ENCODE measurements around the gene LRMDA.

DNA sequence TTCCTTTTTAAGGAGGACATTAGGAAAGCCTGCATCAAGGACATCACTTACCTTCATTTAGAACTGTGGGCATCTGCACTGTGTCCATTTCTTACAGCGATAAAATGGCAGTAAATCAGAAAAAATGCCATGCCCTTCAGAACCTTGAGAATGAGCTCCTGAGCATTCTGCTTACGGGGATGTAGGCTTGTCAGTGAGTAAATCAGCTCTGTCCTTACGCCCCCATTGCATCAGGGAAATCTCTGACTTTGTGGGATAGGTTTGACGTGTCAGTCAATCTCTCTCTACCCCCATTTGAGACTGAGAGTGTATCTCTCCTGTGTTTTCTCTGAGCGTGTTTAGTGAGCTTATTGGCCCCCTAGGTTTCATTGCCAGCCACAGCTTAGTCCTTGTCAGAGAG, 837.1 kb downstream of the LRMDA start:
- TF ChIP-seq, protein P1, sequence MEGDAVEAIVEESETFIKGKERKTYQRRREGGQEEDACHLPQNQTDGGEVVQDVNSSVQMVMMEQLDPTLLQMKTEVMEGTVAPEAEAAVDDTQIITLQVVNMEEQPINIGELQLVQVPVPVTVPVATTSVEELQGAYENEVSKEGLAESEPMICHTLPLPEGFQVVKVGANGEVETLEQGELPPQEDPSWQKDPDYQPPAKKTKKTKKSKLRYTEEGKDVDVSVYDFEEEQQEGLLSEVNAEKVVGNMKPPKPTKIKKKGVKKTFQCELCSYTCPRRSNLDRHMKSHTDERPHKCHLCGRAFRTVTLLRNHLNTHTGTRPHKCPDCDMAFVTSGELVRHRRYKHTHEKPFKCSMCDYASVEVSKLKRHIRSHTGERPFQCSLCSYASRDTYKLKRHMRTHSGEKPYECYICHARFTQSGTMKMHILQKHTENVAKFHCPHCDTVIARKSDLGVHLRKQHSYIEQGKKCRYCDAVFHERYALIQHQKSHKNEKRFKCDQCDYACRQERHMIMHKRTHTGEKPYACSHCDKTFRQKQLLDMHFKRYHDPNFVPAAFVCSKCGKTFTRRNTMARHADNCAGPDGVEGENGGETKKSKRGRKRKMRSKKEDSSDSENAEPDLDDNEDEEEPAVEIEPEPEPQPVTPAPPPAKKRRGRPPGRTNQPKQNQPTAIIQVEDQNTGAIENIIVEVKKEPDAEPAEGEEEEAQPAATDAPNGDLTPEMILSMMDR (conservative IDR thresholded peaks at IDR 0.05; ENCODE audit: low read length): no peak
- no peak for TF ChIP-seq EZH2phosphoT487 (IDR thresholded peaks at IDR 0.05; ENCODE audit: borderline replicate concordance)

Data from Loucy (cell line).